Occipital lobe (tissue), 2 donors: ENCODE measurements around the gene TRIM60. TPM values are rescaled to one million over a fixed set of nuclear protein-coding genes. Genes with fewer than 3 reads are reported as not detected.
"Not testable (repeated sequence)": the region's sequence is repeated elsewhere in the genome, so short reads cannot be mapped to it uniquely, and the experiment has no call there.

Experiments
- DNase-seq: peaks from one replicate; lab custom pipeline; 2025; lab: John Stamatoyannopoulos, UW
- total RNA-seq: library from RNA; depleted of rRNA; stranded (reverse); fragments of >200 nt; gene quantifications from one replicate; pipeline ENCODE4 v1.2.3, GENCODE V29; 2014

Gene TRIM60
- not detected for total RNA-seq

DNA sequence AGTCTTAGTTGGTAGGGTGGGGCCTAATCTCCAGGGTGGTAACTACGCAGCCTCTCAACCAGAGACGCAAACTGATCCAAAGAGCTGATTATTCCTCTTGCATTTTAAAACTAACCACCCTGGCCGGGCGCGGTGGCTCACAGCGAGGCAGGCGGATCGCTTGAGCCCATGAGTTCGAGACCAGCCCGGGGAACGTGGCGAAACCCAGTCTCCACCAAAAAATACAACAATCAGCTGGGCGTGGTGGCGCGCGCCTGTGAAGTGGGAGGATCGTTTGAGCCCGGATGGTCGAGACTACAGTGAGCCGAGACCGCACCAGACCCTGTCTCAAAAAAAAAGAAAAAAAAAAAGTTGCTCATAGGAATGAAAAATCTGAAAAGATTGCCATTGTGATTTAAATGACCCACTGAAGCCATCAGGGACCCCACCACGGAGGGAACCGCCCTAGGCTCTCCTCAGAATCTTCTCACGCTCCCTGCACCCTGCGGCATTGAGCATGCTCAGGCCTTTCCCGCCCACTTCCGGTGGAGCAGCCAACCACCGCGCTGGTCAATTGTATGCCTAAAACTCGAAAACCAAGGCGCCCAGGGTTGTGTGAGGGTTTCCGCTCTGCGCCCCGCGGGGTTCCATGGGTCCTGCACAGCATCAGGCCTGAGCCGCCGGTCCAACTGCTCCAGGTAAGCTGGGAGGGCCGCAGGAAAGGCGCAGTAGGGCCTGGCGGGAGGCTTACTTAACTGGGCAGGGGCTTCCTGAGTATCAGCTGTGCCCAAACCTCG lies at the start of gene TRIM60:
Gene TRIM60, plus strand, starts transcription at position 564 of the 776 bp plus-strand sequence. CDS start 8,074 bp downstream, outside the sequence.
- no peak for DNase-seq

DNA sequence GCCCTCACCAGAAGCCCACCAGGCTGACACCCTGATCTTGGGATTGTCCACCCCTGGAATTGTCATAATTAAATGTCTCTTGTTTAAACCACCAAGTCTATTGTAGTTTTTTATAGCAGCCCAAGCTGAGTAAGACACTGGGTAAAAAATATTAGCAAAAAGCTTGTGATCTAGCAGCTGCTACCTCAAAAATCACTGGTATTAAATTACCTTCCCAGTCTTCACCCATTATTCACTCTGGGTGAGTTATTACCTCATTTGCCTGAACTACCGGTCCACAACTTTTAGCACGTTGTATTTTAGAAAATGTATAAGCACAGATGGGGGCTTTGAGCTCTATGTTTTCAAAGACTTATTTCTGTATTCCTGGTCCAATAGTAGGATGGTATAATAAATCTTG lies 42.3 kb upstream of the TRIM60 start:
- no peak for DNase-seq

- DNase-seq, result not testable (repeated sequence)
Measured at GRCh38 chr4:164990786-164991185, 41.0 kb upstream of the TRIM60 start.

GRCh38 chr4:164996123-164996522 lies 35.7 kb upstream of the TRIM60 start:
- not testable (repeated sequence) for DNase-seq

GRCh38 chr4:164997324-164997723 lies 34.5 kb upstream of the TRIM60 start:
- DNase-seq, result no peak

DNA sequence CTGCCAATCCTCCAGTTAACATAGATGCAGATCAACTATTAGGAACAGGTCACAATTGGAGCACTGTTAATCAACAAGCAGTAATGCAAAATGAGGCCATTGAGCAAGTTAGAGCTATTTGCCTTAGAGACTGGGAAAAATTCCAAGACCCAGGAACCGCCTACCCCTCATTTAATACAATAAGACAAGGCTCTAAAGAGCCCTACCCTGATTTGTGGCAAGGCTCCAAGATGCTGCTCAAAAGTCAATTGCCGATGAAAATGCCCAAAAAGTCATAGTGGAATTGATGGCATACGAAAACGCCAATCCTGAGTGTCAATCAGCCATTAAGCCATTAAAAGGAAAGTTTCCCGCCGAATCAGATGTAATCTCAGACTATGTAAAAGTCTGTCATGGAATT lies 33.9 kb upstream of the TRIM60 start:
- no peak for DNase-seq

DNA sequence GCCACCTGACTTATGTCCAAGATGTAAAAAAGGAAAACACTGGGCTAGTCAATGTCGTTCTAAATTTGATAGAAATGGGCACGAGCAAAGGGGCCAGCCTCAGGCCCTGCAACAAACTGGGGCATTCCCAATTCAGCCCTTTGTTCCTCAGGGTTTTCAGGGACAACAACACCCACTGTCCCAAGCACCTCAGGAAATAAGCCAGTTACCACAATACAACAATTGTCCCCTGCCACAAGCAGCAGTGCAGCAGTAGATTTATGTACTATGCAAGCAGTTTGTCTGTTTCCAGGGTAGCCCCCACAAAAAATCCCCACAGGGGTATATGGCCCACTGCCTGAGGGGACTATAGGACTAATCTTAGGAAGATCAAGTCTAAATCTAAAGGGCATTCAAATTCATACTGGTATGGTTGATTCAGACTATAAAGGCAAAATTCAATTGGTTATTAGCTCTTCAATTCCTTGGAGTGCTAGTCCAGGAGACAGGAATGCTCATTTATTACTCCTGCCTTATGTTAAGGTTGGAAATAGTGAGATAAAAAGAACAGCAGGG lies 33.2 kb upstream of the TRIM60 start:
- DNase-seq, result not testable (repeated sequence)

DNA sequence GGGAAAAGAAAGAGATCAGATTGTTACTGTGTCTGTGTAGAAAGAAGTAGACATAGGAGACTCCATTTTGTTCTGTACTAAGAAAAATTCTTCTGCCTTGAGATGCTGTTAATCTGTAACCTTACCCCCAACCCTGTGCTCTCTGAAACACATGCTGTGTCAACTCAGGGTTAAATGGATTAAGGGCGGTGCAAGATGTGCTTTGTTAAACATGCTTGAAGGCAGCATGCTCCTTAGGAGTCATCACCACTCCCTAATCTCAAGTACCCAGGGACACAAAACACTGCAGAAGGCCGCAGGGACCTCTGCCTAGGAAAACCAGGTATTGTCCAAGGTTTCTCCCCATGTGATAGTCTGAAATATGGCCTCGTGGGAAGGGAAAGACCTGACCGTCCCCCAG lies 29.8 kb upstream of the TRIM60 start:
- not testable (repeated sequence) for DNase-seq

DNA sequence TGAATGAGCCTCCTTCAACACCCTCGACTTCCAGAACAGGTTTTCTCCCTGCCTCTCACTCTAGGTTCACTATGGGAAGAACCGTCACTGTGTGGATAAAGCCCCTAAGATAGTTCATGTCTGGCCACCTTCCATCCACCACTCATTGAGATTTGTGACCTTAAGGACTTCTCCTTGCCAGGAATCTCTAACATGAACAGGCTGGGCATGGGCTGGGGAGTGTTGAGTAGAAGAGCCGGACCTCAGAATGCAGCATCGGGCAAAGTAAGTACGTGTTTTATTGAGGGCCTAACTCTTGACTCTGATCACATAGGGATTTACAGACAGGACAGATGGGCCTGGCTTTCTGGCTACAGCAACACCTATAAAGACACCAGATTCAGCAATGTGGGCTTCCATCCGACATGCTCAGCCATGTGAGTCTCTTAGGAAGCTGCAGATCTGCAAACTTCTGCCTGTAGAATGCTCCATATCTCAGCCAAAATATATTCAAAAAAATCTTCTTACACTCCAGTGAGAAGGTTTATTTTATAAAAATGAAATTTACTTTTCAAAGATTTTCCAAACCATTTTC lies 26.4 kb upstream of the TRIM60 start:
- DNase-seq, result no peak

GRCh38 chr4:165006456-165006855 lies 25.3 kb upstream of the TRIM60 start:
- DNase-seq, result no peak

GRCh38 chr4:165006886-165007285 lies 24.9 kb upstream of the TRIM60 start:
- no peak for DNase-seq

DNA sequence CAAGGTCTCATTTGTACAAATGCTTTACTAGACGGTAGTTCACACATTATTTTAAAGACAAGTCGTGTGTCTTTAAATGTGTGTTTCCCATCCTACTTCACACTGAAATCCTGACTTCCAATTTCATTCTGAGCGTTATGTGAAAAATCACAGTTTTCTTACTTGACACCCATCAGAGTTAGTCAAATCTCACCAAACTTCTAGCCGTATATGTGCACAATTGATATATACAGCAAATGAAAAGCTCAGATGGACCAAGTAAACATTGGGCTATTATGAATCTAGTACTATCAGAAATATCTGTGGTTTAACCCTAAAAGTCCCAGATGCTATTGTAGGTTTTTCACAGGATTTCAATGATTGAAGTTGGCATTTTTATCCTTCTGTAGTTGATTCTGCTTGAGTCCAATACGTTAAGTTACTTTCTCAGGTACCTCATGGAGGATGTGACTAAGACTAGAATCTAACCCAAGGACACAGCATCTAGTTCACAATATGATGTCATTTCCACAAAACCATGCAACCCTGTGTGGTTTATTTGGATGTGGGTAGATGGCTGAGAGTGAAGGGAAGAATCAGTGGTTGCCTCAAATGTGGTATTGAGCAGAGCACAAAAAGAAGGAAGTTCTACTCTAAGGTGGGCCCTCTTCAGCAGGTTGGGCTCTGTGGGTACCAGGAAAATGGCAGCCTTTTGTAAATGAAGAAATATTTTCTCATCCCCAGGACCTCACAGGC lies 22.1 kb upstream of the TRIM60 start:
- DNase-seq, result no peak

DNA sequence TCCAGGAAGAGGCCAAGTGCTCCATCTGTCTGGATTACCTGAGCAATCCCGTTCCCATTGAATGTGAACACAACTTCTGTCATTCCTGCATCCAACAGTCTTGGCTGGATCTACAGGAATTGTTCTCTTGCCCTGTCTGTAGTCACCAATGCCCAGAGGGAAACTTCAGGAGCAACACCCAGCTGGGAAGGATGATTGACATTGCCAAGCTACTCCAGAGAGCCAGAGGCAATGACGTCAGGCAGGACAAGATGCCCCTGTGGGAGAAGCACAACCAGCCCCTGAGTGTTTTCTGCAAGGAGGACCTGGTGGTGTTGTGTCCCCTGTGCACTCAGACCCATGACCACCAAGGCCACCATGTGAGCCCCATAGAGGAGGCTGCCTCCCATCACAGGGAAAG lies 21.3 kb upstream of the TRIM60 start:
- no peak for DNase-seq

DNA sequence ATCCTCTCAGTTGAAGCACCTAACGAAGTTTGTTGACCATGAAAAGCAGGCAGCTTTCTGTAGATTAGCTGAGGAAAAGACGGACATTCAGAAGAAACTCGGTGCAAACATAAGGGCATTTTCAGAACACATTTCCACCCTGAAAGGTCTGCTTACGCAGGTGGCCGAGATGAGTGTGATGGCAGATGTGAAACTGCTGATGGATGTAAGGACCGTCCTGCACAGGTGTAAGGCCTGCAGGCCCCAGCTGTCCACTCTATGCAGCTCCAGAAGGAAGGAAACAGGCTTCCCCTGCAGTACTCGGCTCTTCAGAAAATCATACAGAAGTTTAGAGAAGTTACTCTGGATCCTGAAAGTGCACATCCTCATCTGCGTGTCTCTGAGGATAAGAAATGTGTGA lies 20.8 kb upstream of the TRIM60 start:
- no peak for DNase-seq

DNA sequence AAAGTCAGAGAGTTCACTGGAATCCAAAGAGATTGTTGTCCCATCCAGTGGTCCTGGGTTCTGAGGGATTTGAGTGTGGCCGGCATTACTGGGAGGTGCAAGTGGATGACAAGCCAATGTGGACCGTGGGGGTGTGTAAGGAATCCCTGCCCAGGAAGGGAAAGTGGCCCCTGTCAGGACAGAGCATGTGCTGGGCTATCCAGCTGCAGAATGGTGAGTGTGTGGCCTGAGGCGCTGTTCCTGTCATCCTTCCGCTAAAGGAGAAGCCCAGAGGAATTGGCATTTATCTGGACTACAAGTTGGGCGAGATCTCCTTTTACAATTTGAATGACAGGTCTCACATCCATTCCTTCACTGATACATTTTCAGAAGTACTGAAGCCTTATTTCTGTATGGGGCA lies 20.4 kb upstream of the TRIM60 start:
- DNase-seq, result no peak

GRCh38 chr4:165013691-165014090 lies 18.1 kb upstream of the TRIM60 start:
- no peak for DNase-seq

- DNase-seq, result no peak
Measured at GRCh38 chr4:165016971-165017370, 14.8 kb upstream of the TRIM60 start.

DNA sequence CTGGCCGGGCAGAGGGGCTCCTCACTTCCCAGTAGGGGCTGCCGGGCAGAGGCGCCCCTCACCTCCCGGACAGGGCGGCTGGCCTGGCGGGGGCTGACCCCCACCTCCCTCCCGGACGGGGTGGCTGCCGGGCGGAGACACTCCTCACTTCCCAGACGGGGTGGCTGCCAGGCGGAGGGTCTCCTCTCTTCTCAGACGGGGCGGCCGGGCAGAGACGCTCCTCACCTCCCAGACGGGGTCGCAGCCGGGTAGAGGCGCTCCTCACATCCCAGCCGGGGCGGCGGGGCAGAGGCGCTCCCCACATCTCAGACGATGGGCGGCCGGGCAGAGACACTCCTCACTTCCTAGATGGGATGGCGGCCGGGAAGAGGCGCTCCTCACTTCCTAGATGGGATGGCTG lies 11.8 kb upstream of the TRIM60 start:
- not testable (repeated sequence) for DNase-seq

GRCh38 chr4:165025782-165026181 lies 6.0 kb upstream of the TRIM60 start:
- not testable (repeated sequence) for DNase-seq

GRCh38 chr4:165027762-165028402 lies 3.9 kb upstream of the TRIM60 start:
- no peak for DNase-seq

DNA sequence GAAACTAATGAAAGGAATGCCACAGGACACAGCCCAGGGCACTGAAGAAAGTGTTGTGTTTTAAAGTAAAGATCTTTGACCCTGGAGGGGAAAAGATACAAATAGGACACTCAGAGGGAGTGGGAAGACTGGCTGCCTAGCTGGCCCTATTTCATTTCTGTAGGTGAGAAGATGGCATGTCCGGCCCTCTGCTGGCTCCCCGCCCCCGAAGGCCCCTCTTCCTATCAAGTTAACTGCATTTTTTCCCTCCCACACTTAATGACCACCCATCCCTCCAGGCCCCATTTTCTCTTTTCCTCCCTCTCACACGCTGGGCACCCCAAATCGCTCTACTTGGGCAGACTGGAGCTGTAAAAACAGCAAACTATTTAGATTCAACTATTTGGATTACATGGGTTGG lies 16.4 kb downstream of the TRIM60 start:
- no peak for DNase-seq

GRCh38 chr4:165052627-165053026 lies 20.8 kb downstream of the TRIM60 start:
- DNase-seq, result no peak
